Esophagus squamous epithelium (tissue), 4 donors: ENCODE data around the gene IGF1.

Experiments used
- CTCF ChIP-seq, 6 experiments: fragments of 450-650 bp in 4 of 6; fragments of 200-600 bp in 2 of 6; sonication (generic) in 2 of 6; IDR thresholded peaks; one replicate each; pipeline ENCODE4 v1.5.1; 2016 to 2019; ENCODE audit warnings: antibody characterized with exemption in 6 of 6, mild to moderate bottlenecking in 4 of 6, moderate library complexity in 4 of 6
- POLR2A ChIP-seq, 4 donors: fragments of 450-650 bp; IDR thresholded peaks; one replicate each; pipeline ENCODE4 v1.6.1; 2017; ENCODE audit warnings: antibody characterized with exemption in 4 of 4, mild to moderate bottlenecking in 4 of 4, moderate library complexity in 3 of 4

- TF ChIP-seq CTCF (IDR thresholded peaks at IDR 0.05), result no peak
- no peak for TF ChIP-seq POLR2A (IDR thresholded peaks at IDR 0.05)
Observed at GRCh38 chr12:102408487-102409297, 71.7 kb downstream of the IGF1 start.
